T1000 (cell line): ENCODE measurements around the gene TMEM234.
A peak's percentile ranks its signal among the peaks of the same experiment; 100 is the strongest.

Experiments
- DNase-seq: peaks from one replicate; lab custom pipeline; 2025; ENCODE audit warnings: mixed read lengths; lab: John Stamatoyannopoulos, UW

The TMEM234 gene

GRCh38 chr1:32199717-32200072, 22.5 kb downstream of the TMEM234 start:
- no peak for DNase-seq

GRCh38 chr1:32199043-32199716, 23.0 kb downstream of the TMEM234 start:
- no peak for DNase-seq

- DNase-seq, result no peak
Measured at GRCh38 chr1:32198237-32199042, 23.7 kb downstream of the TMEM234 start.

DNA sequence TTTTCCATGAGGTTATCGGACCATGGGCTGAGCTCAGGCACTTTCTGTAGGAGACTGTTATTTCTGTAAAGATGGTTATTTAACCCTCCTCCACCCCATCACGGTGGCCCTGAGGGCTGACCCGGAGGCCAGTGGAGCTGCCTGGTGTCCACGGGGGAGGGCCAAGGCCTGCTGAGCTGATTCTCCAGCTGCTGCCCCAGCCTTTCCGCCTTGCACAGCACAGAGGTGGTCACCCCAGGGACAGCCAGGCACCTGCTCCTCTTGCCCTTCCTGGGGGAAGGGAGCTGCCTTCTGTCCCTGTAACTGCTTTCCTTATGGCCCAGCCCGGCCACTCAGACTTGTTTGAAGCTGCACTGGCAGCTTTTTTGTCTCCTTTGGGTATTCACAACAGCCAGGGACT, 24.3 kb downstream of the TMEM234 start:
- DNase-seq, result no peak

DNA sequence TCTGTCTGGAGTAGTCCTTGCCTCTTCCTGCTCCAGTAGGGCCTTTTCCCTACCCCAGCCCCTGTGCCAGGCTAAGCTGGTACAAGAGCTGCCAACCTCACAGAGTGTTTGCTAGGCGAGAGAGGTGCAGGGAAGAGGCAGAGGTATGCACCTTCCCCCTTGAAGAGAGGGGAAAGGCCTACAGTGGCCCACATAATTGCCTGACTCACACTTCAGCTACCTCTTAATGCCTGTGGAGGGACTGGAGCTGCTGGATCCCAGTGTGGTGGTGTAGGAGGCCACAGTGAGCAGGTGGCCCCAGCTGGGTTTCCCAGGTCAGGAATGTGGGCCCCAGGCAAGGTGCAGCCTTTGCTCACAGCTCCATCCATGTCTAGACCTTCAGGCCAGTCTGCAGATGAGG, 25.1 kb downstream of the TMEM234 start:
- DNase-seq, result no peak

- no peak for DNase-seq
Measured at GRCh38 chr1:32195972-32196823, 26.0 kb downstream of the TMEM234 start.

GRCh38 chr1:32195531-32195930, 26.6 kb downstream of the TMEM234 start:
- no peak for DNase-seq

DNA sequence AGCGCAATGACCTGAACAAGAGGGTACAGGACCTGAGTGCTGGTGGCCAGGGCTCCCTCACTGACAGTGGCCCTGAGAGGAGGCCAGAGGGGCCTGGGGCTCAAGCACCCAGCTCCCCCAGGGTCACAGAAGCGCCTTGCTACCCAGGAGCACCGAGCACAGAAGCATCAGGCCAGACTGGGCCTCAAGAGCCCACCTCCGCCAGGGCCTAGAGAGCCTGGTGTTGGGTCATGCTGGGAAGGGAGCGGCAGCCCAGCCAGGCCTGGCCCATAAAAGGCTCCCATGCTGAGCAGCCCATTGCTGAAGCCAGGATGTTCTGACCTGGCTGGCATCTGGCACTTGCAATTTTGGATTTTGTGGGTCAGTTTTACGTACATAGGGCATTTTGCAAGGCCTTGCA, 27.2 kb downstream of the TMEM234 start:
- DNase-seq, result no peak

- no peak for DNase-seq
Measured at GRCh38 chr1:32192220-32192948, 29.8 kb downstream of the TMEM234 start.

DNA sequence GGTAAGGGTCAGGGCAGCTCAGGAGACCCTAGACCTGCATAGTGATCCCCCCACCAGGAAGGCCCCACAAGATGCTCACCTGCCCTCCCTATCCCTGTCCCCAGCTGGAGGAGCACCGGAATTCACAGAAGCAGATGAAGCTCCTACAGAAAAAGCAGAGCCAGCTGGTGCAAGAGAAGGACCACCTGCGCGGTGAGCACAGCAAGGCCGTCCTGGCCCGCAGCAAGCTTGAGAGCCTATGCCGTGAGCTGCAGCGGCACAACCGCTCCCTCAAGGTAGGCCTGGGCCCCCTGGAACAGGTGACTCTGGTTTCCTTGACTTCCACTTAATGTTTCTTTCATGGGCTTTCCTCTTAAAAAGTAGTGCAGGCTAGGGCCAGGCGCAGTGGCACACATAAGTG, 34.3 kb downstream of the TMEM234 start:
- DNase-seq, result no peak

GRCh38 chr1:32186491-32186890, 35.7 kb downstream of the TMEM234 start:
- no peak for DNase-seq

- DNase-seq, result no peak
Measured at GRCh38 chr1:32186077-32186476, 36.1 kb downstream of the TMEM234 start.

GRCh38 chr1:32184650-32185049, 37.5 kb downstream of the TMEM234 start:
- DNase-seq, result no peak

- DNase-seq, result no peak
Measured at GRCh38 chr1:32182060-32182459, 40.1 kb downstream of the TMEM234 start.

DNA sequence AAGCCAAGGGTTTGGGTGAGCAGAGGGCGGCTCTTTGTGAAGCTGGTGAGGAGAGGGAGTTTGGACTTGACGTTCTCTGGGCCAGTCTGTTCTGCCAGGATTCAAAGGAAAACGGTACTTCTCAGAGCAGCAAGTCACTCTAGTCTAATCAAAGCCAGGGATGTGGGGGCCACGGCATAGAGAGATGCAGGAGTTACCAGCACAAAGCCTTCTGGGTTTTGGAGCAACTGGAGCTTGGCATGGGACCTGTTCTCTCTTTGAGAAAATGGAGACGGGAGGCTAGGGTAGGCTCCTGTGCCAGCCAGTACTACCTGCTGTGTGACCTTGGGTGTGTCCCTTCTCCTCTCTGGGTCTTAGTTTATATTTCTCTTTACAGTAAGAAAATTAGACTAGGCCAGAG, 40.6 kb downstream of the TMEM234 start:
- no peak for DNase-seq

DNA sequence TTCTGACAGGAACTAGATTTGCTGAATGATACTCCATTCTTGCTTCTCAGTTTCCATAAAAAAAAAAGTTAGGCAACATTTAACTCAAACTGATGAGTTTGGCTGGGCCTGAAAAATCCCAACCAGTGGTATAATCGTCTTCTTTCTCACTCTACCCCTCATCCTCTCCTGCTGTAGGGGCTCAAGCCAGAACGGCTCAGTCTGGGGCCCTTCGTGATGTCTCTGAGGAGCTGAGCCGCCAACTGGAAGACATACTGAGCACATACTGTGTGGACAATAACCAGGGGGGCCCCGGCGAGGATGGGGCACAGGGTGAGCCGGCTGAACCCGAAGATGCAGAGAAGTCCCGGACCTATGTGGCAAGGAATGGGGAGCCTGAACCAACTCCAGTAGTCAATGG, 41.1 kb downstream of the TMEM234 start:
- no peak for DNase-seq

GRCh38 chr1:32180186-32181060, 41.7 kb downstream of the TMEM234 start:
- DNase-seq, result no peak

- DNase-seq, result peak; percentile 89
Measured at GRCh38 chr1:32179443-32180185, 42.5 kb downstream of the TMEM234 start, which contains the start of gene TXLNA. Gene TXLNA (plus strand): TSS chr1:32179675. CDS start chr1:32180346, 671 bp downstream.

DNA sequence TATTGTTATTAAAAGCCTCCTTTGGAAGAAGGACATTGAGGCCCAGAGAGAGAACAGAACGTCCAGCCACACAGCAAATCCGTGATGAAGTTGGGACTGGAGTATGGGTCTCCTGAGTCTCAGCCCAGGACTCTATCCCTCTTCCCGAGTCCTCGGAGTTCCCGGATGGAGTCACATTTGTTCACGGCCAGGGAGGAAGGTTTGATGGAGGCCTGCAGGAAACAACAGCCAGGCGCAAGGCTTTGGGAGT, 43.0 kb downstream of the TMEM234 start:
- DNase-seq, result no peak

DNA sequence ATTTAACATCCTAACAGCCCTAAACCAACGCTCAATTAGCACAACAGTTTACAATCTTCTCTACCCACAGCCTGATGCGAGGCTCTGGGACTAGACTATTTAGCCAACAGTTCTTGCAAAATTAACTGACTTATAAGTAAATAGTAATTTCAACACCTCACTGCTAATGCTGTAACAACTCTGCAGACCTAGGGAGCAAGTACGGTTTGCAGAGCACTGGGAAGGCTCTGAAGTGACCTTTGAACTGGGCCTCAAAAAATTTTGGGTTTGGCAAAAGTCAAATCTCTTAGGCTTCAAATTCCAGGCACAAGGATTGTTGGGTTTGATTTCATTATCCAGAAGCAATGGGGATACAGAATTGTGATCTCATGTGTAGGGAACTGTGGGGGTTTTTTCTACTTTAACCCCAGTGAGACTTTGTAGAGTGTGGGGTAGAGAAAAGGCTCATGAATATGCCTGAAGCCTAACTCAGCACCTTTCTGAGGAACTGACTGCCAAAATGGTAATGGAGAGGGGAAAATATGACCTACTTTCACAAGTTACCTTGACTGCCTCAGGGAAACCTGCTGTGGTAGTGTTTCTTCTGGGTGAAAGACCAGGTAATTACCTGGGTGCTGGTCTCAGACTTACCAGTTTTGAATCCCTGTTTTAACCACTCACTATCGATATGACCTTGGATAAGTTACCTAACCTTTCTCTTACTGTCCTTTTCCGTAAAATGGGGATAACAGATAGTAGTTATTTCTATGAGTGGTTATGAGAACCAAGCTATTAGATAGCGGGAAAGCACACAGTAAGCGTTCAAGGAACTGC, 43.6 kb downstream of the TMEM234 start:
- no peak for DNase-seq
